ENCODE results near the gene PRRC2C. TPM values are rescaled to one million over a fixed set of nuclear protein-coding genes. Genes with fewer than 3 reads are reported as not detected.

PRRC2C gene
- total RNA-seq, 1 experiment from 2014 or later, result 136 TPM

GRCh38 chr1:171515299-171515698 is 30.0 kb downstream of the PRRC2C start:
- peaks cover 60% of the 10 kb centered on the region for H4K20me1 ChIP-seq (ENCODE audit: insufficient read depth)
- intact Hi-C loops (cut with micrococcal nuclease; ENCODE audit: unreplicated experiment), result no loop called here

GRCh38 chr1:171515741-171516140 is 30.4 kb downstream of the PRRC2C start:
- TF ChIP-seq CTCF (conservative IDR thresholded peaks at IDR 0.05) (no peak), EZH2 (IDR thresholded peaks at IDR 0.05; ENCODE audit: low read depth) (no peak)
- H3K4me2 ChIP-seq, result no peak overlapping the region
- peaks cover 42% of the 10 kb centered on the region for H3K79me2 ChIP-seq (ENCODE audit: low read depth)
- H2AFZ ChIP-seq, result no peak overlapping the region
- H3F3A ChIP-seq (ENCODE audit: insufficient read depth, low read depth), result 0 out of 2 replicates have a peak, but pooled peaks cover 9% of the 10 kb centered on the region
- peaks cover 58% of the 10 kb centered on the region for H3K36me3 ChIP-seq (ENCODE audit: low read depth)
- no peaks in the 10 kb centered on the region for H3K27me3 ChIP-seq (ENCODE audit: insufficient read depth, low read depth)
- H3K9me3 ChIP-seq (ENCODE audit: insufficient read depth, low read depth), result no peaks in the 10 kb centered on the region
- H3K27ac ChIP-seq, result no peak overlapping the region
- POLR2A ChIA-PET (ENCODE audit: unreplicated experiment), result no interaction called here
- DNase-seq, result no peak
- H4K20me1 ChIP-seq (ENCODE audit: insufficient read depth), result peaks cover 57% of the 10 kb centered on the region
- intact Hi-C loops (cut with micrococcal nuclease; ENCODE audit: unreplicated experiment), result no loop called here
- H3K4me1 ChIP-seq (replicated peaks; ENCODE audit: insufficient read depth), result no peaks in the 10 kb centered on the region
- no peaks in the 10 kb centered on the region for H3K9me2 ChIP-seq (ENCODE audit: insufficient read depth)
- BruUV-seq (replicated peaks), result no TSS peak
- CTCF ChIA-PET, result interaction anchor here (0.5 kb wide), 1 partner anchor 826 kb away, joined by 10 read pairs; no protein-coding TSS in a partner anchor
- no peak overlapping the region for H3K4me3 ChIP-seq

More at GRCh38 chr1:171515299-171515698, 30.0 kb downstream of the PRRC2C start:
- no peaks in the 10 kb centered on the region for H3K27me3 ChIP-seq (ENCODE audit: insufficient read depth, low read depth)
- no peak overlapping the region for H3K4me3 ChIP-seq
- no peaks in the 10 kb centered on the region for H3K9me3 ChIP-seq (ENCODE audit: insufficient read depth, low read depth)
- no peak overlapping the region for H3K27ac ChIP-seq
- TF ChIP-seq CTCF (conservative IDR thresholded peaks at IDR 0.05) (no peak), EZH2 (IDR thresholded peaks at IDR 0.05; ENCODE audit: low read depth) (no peak)
- no peak overlapping the region for H3K4me2 ChIP-seq
- no TSS peak for BruUV-seq (replicated peaks)
- H3F3A ChIP-seq (ENCODE audit: insufficient read depth, low read depth), result 0 out of 2 replicates have a peak, but pooled peaks cover 9% of the 10 kb centered on the region
- H3K9me2 ChIP-seq (ENCODE audit: insufficient read depth), result no peaks in the 10 kb centered on the region
- POLR2A ChIA-PET (ENCODE audit: unreplicated experiment), result no interaction called here
- no peak overlapping the region for H2AFZ ChIP-seq
- DNase-seq, result no peak
- CTCF ChIA-PET, result interaction anchor here (0.5 kb wide), 1 partner anchor 825 kb away, joined by 10 read pairs; no protein-coding TSS in a partner anchor
- peaks cover 56% of the 10 kb centered on the region for H3K36me3 ChIP-seq (ENCODE audit: low read depth)
- H3K4me1 ChIP-seq (replicated peaks; ENCODE audit: insufficient read depth), result no peaks in the 10 kb centered on the region
- H3K79me2 ChIP-seq (ENCODE audit: low read depth), result peaks cover 47% of the 10 kb centered on the region

- Histone ChIP-seq H3K36me3 (ENCODE audit: low read depth) (peaks cover 51% of the 10 kb centered on the region), H3K4me2 (no peak overlapping the region), H3K27ac (no peak overlapping the region), H3K27me3 (ENCODE audit: insufficient read depth, low read depth) (no peaks in the 10 kb centered on the region), H3K4me3 (no peak overlapping the region), H3K79me2 (ENCODE audit: low read depth) (no peaks in the 10 kb centered on the region), H3K9me2 (ENCODE audit: insufficient read depth) (no peaks in the 10 kb centered on the region), H4K20me1 (ENCODE audit: insufficient read depth) (peaks cover 39% of the 10 kb centered on the region), H2AFZ (no peak overlapping the region), H3F3A (ENCODE audit: insufficient read depth, low read depth) (peaks cover 14% of the 10 kb centered on the region; the same call in 1 of the 2 replicates), H3K4me1 (replicated peaks; ENCODE audit: insufficient read depth) (no peaks in the 10 kb centered on the region), H3K9me3 (ENCODE audit: insufficient read depth, low read depth) (no peaks in the 10 kb centered on the region)
- no peak for TF ChIP-seq CTCF (conservative IDR thresholded peaks at IDR 0.05)
- no peak for TF ChIP-seq EZH2 (IDR thresholded peaks at IDR 0.05; ENCODE audit: low read depth)
- DNase-seq, result no peak
- no TSS peak for BruUV-seq (replicated peaks)
- ChIA-PET CTCF (no interaction called here), POLR2A (ENCODE audit: unreplicated experiment) (no interaction called here)
- intact Hi-C loops (cut with micrococcal nuclease; ENCODE audit: unreplicated experiment), result no loop called here
Observed at GRCh38 chr1:171521567-171521966, 36.2 kb downstream of the PRRC2C start.

All from PC-9 (cell line).